K562 (cell line): ENCODE data around the gene PURA. TPM values are rescaled to one million over a fixed set of nuclear protein-coding genes. Genes with fewer than 3 reads are reported as not detected.

Experiments used
- AFF4 ChIP-seq: sonication (generic); formaldehyde crosslinking; IDR thresholded peaks from 2 replicates; pipeline ENCODE4 v1.8.0; 2023; ENCODE audit warnings: mild to moderate bottlenecking, missing genetic modification reagents
- ARHGAP35 ChIP-seq: fragments of 450-650 bp; IDR thresholded peaks from 2 replicates; pipeline ENCODE4 v1.6.1; 2018; ENCODE audit not compliant: partially characterized antibody
- GATAD2B ChIP-seq: fragments of 450-650 bp; IDR thresholded peaks from 2 replicates; pipeline ENCODE4 v1.6.1; 2017; ENCODE audit warnings: mild to moderate bottlenecking, borderline replicate concordance
- ID3 ChIP-seq, 2 experiments: fragments of 250-450 bp in 1 of 2; fragments of 450-650 bp in 1 of 2; sonication (Bioruptor Pico) in 1 of 2; IDR thresholded peaks; 2 replicates each; pipeline versions ENCODE4 v1.6.1 to v1.8.0; 2016 to 2021; ENCODE audit warnings: mild to moderate bottlenecking in 2 of 2, moderate library complexity in 2 of 2, missing compliant biosample characterization in 1 of 2, missing genetic modification characterization in 1 of 2
- JUN ChIP-seq, 2 experiments: sonication (generic) in 1 of 2; formaldehyde crosslinking in 1 of 2; IDR thresholded peaks; 2 replicates each; pipeline versions ENCODE4 v1.6.1 to v1.8.0; 2012 to 2022; ENCODE audit warnings: borderline replicate concordance in 2 of 2, mild to moderate bottlenecking in 2 of 2, improper control_type of control experiment in 1 of 2, low read depth in 1 of 2, low read length in 1 of 2, missing genetic modification reagents in 1 of 2
- MITF ChIP-seq: IDR thresholded peaks from 2 replicates; pipeline ENCODE4 v1.6.1; 2014; ENCODE audit warnings: antibody characterized with exemption
- RAD21 ChIP-seq, 2 experiments: fragments of 250-450 bp in 1 of 2; fragments of 450-650 bp in 1 of 2; sonication (Bioruptor Pico) in 1 of 2; formaldehyde crosslinking in 1 of 2; IDR thresholded peaks in 1 of 2; conservative IDR thresholded peaks in 1 of 2; 2 replicates each; pipeline versions ENCODE4 v1.4.0 to v1.8.0; 2020 to 2022; ENCODE audit warnings: mild to moderate bottlenecking in 2 of 2, moderate library complexity in 1 of 2
- RUNX1 ChIP-seq: sonication (generic); IDR thresholded peaks from 2 replicates; pipeline ENCODE4 v1.6.1; 2016; ENCODE audit warnings: antibody characterized with exemption, low read depth
- SIX5 ChIP-seq, 2 experiments: IDR thresholded peaks; 2 replicates each; pipeline ENCODE4 v1.6.1; 2011; ENCODE audit warnings: low read length in 2 of 2, borderline replicate concordance in 1 of 2, low read depth in 1 of 2, mild to moderate bottlenecking in 1 of 2, moderate library complexity in 1 of 2; ENCODE audit not compliant: insufficient read depth in 1 of 2
- STAG1 ChIP-seq: sonication (generic); formaldehyde crosslinking; IDR thresholded peaks from 2 replicates; pipeline ENCODE4 v1.5.0; 2020; ENCODE audit warnings: missing genetic modification reagents, borderline replicate concordance
- TEAD2 ChIP-seq: fragments of 450-650 bp; IDR thresholded peaks from 2 replicates; pipeline ENCODE4 v1.6.1; 2016; ENCODE audit warnings: missing genetic modification characterization, control low read depth, missing compliant biosample characterization
- ZMIZ1 ChIP-seq, 2 experiments: fragments of 150-350 bp in 1 of 2; IDR thresholded peaks; 2 replicates each; pipeline ENCODE4 v1.6.1; 2012 to 2016; ENCODE audit warnings: low read depth in 2 of 2, low read length in 2 of 2, mild to moderate bottlenecking in 1 of 2, moderate library complexity in 1 of 2
- ZNF274 ChIP-seq: IDR thresholded peaks from 2 replicates; pipeline ENCODE4 v1.6.1; 2011; ENCODE audit warnings: low read depth, mild to moderate bottlenecking, low read length, moderate library complexity, borderline replicate concordance
- ZNF707 ChIP-seq: fragments of 250-450 bp; sonication (Bioruptor Pico); conservative IDR thresholded peaks from 2 replicates; pipeline ENCODE4 v1.8.0; 2022; ENCODE audit warnings: inconsistent platforms, mild to moderate bottlenecking, moderate library complexity
- polyA plus RNA-seq, 8 experiments: library from polyadenylated mRNA; depleted of rRNA in 4 of 8; stranded (reverse) in 5 of 8; unstranded in 3 of 8; fragments of >200 nt; fragmentation: Nextera tagmentation in 2 of 8; fragmentation: Illumina TruSeq in 1 of 8; extraction: Ambion mirVana in 2 of 8; extraction: Trizol in 1 of 8; gene quantifications; 2 replicates each; pipeline versions ENCODE4 v1.2.1 to v1.2.3, GENCODE V29; 2011 to 2014; ENCODE audit warnings: inconsistent platforms in 1 of 8, missing spikeins in 1 of 8
- total RNA-seq, 7 experiments: library from RNA; depleted of rRNA in 6 of 7; stranded (reverse); fragments of >200 nt in 6 of 7; fragmentation: Illumina TruSeq in 2 of 7; extraction: Trizol in 2 of 7; gene quantifications; 2 replicates each; pipeline versions ENCODE4 v1.2.1 to v1.2.3, GENCODE V29; 2011 to 2021; ENCODE audit warnings: low replicate concordance in 1 of 7

Gene PURA
- total and polyA plus RNA-seq, 9 of the 15 experiments (the other 6 are each of a cell fraction or from before 2014, with no cell fraction given): 3.2 to 11.1 (median 5.4) TPM

GRCh38 chr5:140174465-140175366 lies 60.8 kb downstream of the PURA start, which contains the start of gene CYSTM1 (continued):
- peak; percentile 48; the same call in 1 of the 2 replicates for TF ChIP-seq JUN (IDR thresholded peaks at IDR 0.05; ENCODE audit: borderline replicate concordance, low read depth, low read length)
- no peak for TF ChIP-seq JUN (CRISPR knock-in tag; IDR thresholded peaks at IDR 0.05; ENCODE audit: borderline replicate concordance)
- TF ChIP-seq TEAD2: no peak
- TF ChIP-seq STAG1 (CRISPR knock-in tag): no peak
- no peak for TF ChIP-seq ID3 (CRISPR knock-in tag; IDR thresholded peaks at IDR 0.05)
- TF ChIP-seq ID3 (tag; IDR thresholded peaks at IDR 0.05): no peak
- 0 out of 2 replicates have a peak, but pooled peaks have one; percentile 10 for TF ChIP-seq GATAD2B
- no peak for TF ChIP-seq RUNX1
- peak; percentile 83 for TF ChIP-seq MITF
- TF ChIP-seq RAD21 (CRISPR knock-in tag; conservative IDR thresholded peaks at IDR 0.05 in 1 of 2, IDR thresholded peaks at IDR 0.05 in 1 of 2): no peak
- TF ChIP-seq ZNF707 (CRISPR knock-in tag): no peak
- peak; percentile 56 for TF ChIP-seq AFF4 (CRISPR knock-in tag)
- no peak for TF ChIP-seq ARHGAP35
- no peak for TF ChIP-seq ZNF274
- TF ChIP-seq ZMIZ1 (IDR thresholded peaks at IDR 0.05; ENCODE audit: low read depth in 2 of 2, low read length in 2 of 2): no peak
- TF ChIP-seq SIX5 (IDR thresholded peaks at IDR 0.05; ENCODE audit: borderline replicate concordance in 1 of 2, insufficient read depth in 1 of 2, low read depth in 1 of 2, low read length in 2 of 2): no peak
